Inflammatory macrophage (primary cell): Measurements from ENCODE around the gene RRP1.
A peak's percentile ranks its signal among the peaks of the same experiment; 100 is the strongest.

Experiments
- DNase-seq, 2 donors: peaks; one replicate each; pipeline ENCODE4 v3.0.0-alpha.2; 2020 to 2022

The RRP1 gene

DNA sequence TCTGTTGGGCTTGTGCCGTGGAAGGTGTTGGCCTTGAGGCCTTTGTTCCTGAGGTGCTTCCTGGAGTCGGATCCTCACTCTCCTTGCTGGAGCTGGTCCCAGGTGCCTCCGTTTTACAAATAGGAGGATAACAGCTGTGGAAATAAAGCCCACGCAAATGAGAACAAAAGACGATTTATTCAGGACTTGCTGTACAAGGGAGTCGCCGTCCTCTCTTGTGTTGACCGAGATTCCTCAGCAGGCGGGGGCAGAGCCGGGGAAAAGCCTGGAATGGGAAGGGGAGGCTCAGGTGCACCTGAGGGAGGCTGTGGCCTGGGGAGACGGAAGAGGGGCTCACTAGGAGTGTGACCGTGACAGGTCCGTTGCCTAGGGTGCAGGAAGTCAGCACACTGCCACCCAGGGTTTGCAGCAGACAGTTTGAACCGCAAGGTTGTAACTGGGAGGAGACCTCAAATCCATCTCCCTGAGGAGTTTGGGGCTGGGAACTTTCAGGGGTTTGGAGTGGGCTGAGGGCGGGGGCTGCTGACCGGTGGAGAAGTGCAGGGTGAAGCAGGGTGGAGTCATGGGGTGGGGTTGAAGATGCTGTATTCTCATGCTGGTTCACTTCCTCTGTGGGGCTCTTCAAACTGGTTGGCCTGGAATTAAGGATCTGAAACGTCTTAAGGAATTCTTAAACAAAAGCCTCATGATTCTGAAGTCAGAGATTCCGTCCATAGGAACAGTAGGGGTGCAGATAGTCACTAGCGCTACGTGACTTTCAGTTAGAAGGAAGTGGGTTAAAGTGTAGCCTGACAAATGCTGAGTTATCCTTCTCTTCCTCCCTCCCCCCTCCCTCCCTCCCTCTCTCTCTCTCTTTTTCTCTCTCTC lies 10.7 kb upstream of the RRP1 start:
- peak; percentile 93 to 96 for DNase-seq

DNA sequence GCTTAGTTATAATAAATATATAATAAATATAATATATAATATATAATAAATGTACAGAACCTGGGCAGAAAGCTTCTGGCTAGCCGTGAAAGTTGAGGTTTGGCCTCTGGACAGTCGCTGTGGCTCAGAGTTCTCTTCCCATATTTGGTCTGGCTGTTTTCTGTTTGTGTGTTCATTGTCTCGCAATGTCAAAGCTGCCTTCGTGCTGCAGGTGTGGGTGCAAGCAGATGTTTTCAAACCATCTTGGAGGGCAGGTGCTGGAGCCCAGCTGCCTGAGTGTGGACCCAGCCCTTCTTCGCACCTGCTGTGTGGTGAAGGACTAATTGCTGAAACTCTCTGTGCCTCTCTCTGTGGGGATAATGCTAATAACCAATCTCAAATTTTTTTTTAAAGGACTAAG lies 9.7 kb upstream of the RRP1 start:
- DNase-seq = peak in 1 of 2 donors; percentile 31

GRCh38 chr21:43781846-43782245 lies 7.5 kb upstream of the RRP1 start:
- DNase-seq = peak; percentile 52 to 68

- peak; percentile 32 to 77 for DNase-seq
Measured at GRCh38 chr21:43782431-43783097, 6.8 kb upstream of the RRP1 start.

DNA sequence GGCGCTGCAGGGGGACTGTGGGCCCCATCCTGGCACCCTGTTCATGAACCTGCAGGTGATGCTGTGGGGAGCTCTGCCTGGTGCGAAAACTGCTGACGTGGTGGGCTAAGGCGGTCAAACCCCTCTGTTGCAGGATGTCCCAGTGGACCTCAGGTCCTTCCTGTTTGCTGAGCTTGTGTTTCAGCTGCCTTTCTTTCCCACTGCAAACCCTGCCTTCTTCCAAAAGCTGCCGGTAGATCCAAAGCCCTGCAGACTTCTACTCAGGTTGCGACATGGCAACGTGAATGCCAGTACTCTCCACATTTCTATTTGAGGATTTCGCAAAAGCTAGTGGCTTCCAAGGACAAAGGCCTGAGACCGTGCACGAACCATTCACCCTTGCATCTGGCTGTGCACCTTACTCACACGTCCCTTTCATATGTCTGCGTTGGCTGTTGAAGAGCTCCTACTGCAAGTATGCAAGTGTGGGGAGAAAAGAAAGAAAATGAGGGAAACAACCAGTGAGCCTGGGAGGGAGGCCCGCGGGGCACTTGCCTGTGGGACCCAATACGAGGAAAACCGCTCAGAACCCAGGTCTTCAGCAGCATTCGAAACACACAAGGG lies 6.2 kb upstream of the RRP1 start:
- DNase-seq = peak in 1 of 2 donors; percentile 40

DNA sequence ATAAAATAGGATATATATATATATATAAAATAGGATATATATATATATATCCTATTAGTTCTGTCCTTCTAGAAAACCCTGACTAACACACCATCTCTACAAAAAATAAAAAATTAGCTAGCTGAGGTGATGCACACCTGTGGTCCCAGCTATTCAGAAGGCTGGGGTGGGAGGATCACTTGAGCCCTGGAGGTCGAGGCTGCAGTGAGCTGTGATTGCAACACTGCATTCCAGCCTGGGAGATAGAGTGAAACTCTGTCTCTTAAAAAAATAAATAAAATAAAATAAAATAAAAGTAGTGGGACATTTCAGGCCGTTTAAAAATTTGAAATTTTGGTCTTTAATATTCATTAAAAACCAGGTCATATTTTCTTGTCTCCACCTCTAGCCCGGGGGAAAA lies 4.2 kb upstream of the RRP1 start:
- no peak for DNase-seq

GRCh38 chr21:43786300-43786806 lies 3.0 kb upstream of the RRP1 start:
- DNase-seq = no peak

- DNase-seq = no peak
Measured at GRCh38 chr21:43786807-43787440, 2.5 kb upstream of the RRP1 start.

- DNase-seq = no peak
Measured at GRCh38 chr21:43790010-43790524, 690 bp downstream of the RRP1 start.

DNA sequence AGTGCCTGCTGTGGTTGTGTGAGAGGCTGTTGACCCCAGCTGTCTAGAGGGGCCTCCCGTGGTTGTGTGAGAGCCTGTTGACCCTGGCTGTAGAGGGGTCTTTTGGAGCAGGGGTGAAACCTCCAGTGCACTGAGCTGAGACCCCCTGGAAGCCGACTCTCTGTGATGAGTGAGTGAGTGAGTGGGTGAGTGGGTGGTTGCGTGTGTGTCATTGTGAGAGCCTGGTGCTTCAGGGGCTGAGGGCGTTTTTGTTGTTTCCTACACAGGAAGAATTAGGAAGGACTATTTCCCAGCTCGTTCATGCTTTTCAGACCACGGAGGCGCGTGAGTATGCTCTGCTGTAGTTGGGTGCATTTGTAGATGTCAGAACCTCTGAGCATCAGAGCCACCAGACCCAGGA lies 3.0 kb downstream of the RRP1 start:
- DNase-seq = peak in 1 of 2 donors; percentile 49

GRCh38 chr21:43793243-43793642 lies 3.9 kb downstream of the RRP1 start:
- no peak for DNase-seq

DNA sequence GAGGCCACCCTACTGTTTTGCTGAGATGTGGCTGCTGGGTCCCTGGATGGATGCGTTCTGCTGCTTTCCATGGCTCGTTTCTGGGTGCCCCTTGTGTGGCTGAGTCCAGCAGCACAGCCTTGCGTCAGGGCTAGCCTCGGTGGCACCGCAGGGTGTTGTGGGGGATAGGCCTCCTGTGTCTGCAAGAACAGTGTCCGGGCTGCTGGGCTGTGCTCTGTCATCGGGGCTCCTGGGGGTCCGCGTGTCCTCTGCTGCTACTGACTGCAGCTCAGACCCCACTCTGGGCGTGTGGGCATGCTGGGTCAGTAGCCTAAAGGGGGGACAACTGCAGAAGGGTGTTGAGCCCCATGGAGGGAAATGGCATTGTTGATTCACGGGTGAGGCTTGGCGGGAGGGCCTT lies 4.9 kb downstream of the RRP1 start:
- no peak for DNase-seq

DNA sequence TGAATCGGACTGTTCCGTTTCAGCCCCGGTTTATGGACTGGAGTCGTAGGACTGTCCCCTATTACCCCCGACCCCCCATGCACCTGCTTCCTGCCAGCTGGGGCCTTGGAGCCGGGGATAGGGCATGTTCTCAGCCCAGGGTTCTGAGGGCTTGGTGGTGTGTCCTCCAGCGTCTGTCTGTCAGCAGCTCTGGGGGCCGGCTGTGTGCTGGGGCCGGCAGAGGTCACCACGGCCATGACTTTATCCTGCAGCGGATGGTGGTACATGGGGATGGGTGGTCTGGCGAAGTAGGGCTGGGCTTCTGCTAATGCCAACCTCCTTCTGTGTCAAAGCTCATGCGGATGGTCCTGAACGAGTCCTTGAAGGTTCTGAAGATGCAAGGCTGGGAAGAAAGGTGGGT lies 5.5 kb downstream of the RRP1 start:
- no peak for DNase-seq

DNA sequence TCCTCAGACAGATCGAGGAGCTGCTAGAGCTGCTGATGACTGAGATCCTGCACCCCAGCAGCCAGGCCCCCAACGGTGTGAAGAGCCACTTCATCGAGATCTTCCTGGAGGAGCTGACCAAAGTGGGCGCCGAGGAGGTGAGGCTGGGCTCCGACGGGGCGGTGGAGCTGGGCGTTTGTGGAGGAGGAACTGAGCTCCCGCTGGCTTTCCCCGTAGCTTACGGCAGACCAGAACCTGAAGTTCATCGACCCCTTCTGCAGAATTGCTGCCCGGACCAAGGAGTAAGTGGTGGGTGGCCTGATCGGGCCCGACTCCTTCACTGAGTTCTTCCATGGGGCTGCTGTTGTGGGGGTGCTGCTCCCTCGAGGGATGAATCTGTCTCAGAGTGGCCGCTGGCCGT lies 8.0 kb downstream of the RRP1 start:
- no peak for DNase-seq

DNA sequence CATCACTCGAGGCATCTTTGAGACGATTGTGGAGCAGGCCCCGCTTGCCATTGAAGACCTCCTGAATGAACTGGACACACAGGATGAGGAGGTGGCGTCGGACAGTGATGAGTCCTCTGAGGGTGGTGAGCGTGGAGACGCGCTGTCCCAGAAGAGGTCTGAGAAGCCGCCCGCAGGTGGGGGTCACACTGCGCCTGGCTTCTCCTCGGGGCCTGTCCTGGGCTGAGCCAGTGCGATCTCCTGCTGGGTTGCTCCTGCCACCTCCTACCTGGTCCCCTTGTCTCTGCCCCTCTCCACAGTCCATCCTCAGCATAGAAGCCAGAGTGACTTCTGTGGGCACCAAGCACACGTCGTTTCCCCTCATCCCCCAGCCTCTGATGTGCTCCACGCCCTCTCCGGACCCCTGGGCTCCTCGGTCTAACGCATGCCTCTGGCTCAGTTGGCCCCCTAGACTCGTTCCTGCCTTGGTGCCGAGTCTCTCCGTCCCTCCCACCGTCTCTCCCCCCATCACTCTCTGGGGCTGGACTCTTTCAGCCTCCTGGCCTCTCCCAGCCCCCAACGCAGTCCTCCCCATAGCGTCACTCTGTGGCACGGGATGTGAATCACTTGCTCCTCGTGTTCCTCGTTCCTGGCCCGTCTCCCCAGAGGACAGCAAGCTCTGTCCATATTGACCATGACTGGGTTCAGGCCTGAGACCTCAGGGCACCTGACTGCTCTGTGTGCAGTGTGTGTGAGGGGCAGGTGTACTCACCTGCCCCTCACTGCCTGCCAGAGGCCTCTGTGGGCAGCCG lies 8.7 kb downstream of the RRP1 start:
- DNase-seq = no peak

DNA sequence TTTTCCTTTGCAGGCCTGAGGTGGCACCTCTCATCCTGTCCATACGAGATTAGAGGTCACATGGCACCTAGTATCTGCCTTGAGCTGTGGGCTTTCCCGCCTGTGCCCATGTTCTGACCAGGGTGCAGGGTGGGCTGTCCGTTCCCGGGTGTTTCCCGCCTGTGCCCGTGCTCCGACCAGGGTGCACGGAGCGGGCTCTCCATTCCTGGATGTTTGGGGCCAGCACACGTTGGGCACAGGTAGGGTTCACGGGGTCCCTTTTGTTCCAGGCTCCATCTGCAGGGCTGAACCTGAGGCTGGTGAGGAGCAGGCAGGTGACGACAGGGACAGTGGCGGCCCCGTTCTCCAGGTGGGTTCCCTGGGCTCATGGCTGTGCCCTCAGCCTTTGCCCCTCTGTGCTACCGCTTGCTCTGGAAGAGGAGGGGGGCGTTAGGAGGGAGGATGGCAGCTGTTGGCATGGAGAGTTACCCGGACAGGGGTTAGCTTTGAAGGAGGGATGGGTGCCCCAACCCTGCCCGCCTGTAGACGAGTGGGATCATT lies 10.0 kb downstream of the RRP1 start:
- DNase-seq = no peak

DNA sequence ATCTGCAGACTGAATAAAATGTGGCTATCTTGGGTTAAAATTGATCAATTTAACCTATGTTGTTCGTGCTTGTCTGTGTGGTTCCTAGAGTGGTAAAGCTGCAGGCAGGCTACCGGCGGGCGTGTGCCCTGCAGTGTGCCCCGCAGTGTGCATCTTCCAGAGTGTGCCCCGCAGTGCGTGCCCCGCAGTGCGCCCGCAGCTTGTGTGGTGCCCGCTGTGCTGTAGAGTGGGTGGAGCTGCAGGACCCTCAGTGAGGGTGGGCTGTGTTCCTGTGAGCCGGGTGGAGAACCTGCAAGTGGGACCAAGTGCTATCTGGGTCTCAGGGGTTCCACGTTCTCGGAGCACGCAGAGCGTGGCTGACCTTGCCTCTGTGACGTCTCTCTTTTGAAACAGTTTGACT lies 10.7 kb downstream of the RRP1 start:
- no peak for DNase-seq

DNA sequence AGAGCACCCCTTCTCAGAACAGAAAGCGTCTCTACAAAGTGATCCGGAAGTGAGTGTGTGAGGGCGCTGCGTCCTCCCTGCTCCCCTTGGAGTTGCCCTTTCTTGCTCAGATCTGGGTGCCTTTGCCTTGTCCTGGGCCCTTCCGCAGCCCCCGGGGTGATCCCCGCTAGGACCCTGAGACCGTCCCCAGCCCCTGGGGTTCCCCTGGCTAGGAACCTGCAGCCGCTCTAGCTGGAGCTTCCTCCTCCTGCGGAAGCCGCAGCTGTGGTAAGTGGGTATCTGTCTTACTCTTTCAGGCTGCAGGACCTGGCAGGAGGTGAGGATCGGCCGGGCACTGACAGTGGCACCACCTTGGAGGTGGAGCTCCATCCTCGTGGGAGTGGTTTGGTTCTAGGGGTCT lies 11.2 kb downstream of the RRP1 start:
- DNase-seq = no peak

GRCh38 chr21:43801006-43801783 lies 11.8 kb downstream of the RRP1 start:
- DNase-seq = no peak

- DNase-seq = no peak
Measured at GRCh38 chr21:43802713-43803313, 13.4 kb downstream of the RRP1 start.
